ENCODE results near the gene LZTFL1. TPM values are rescaled to one million over a fixed set of nuclear protein-coding genes. Genes with fewer than 3 reads are reported as not detected.

Gene LZTFL1, protein sequence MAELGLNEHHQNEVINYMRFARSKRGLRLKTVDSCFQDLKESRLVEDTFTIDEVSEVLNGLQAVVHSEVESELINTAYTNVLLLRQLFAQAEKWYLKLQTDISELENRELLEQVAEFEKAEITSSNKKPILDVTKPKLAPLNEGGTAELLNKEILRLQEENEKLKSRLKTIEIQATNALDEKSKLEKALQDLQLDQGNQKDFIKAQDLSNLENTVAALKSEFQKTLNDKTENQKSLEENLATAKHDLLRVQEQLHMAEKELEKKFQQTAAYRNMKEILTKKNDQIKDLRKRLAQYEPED
- 20.4 and 22.8 TPM in 2 replicates for total RNA-seq

GRCh38 chr3:45841757-45842491 lies at the start of gene LZTFL1:
LZTFL1 (minus strand) TSS chr3:45842119; CDS start chr3:45841991, 128 bp downstream.

GRCh38 chr3:45885979-45886705 lies 44.2 kb upstream of the LZTFL1 start, which contains the start of gene CCR9:
CCR9 (plus strand) TSS chr3:45886543; CDS start chr3:45894934, 8,391 bp downstream.

DNA sequence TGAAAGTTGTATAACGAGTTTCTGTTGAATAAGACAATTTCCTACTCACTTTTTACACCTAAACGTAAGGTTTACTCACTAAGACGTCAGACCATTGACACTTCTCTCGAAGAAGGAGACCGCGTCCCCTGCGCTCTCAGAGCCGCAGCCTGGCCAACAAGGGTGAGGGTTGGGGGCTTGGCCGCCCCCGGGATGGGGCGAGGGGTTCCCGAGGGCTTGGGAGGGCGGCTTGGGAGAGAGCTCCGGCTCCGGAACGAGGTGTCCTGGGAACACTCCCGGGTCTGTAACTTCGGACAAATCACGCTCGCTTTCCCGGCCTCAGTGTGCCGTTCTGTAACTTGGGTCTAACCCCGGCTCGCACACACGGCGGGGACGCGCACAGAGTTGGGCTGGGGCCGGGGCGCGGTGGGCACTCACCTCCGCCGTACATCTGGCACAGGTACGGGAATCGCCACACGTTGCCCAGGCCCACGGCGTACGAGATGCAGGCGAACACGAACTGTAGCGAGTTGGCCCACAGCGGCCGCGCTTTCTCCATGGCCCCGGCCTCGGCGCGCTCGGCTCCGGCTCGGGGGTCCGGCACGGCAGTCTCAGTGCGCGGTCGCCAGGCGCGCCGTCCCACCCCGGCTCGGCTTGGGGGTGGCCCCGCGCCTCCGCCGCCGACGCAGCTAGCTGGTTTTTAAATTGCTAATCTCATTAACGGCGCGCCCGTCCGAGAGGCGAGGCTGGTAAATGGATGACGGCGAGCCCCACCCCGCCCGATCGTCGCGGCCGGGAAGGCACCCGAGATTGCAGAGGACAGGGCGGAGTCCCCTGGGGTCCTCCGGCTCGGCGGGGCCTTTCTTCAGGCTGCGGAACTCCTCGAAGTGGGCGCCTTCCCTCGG lies 45.8 kb downstream of the LZTFL1 start, which contains the start of gene SLC6A20:
Gene SLC6A20 (minus strand): TSS at position 655 of the 884 bp plus-strand sequence. CDS start 117 bp downstream, at position 538.

Other genes starting within 250 kb of the LZTFL1 start
- gene LIMD1, start 247.4 kb downstream of the LZTFL1 start, total RNA-seq = 11.2 and 13.7 TPM in 2 replicates
- 27.1 and 30.4 TPM in 2 replicates for gene SACM1L, start 152.7 kb downstream of the LZTFL1 start, total RNA-seq
- gene SLC6A20, start 45.6 kb downstream of the LZTFL1 start, total RNA-seq = not detected in 2 replicates
- not detected in 2 replicates for gene CCR9, start 44.4 kb upstream of the LZTFL1 start, total RNA-seq
- not detected in 2 replicates for gene CXCR6, start 101.3 kb upstream of the LZTFL1 start, total RNA-seq
- 2.4 and 4.3 TPM in 2 replicates for gene FYCO1, start 153.7 kb upstream of the LZTFL1 start, total RNA-seq
- gene XCR1, start 185.4 kb upstream of the LZTFL1 start, total RNA-seq = under 0.01 TPM in 1 of 2 replicates, not detected in the other

All from placental epithelial cell (primary cell).